ENCODE data around the gene XRCC4.

Gene XRCC4

GRCh38 chr5:83097689-83098231 is 20.4 kb downstream of the XRCC4 start:
- no peak overlapping the region for H3K4me3 ChIP-seq (ENCODE audit: low read length)
- no peaks in the 10 kb centered on the region for H3K36me3 ChIP-seq (ENCODE audit: control insufficient read depth, insufficient read depth, low read length, severe bottlenecking)
- DNase-seq (ENCODE audit: low read depth) = no peak
- H3K27me3 ChIP-seq (replicated peaks; ENCODE audit: control insufficient read depth, insufficient read depth, low read length) = no peaks in the 10 kb centered on the region
- no peak overlapping the region for H3K9ac ChIP-seq (ENCODE audit: low read length)
- H3K4me1 ChIP-seq (ENCODE audit: control insufficient read depth, insufficient read depth, low read length) = peaks cover 31% of the 10 kb centered on the region
- peaks cover 13% of the 10 kb centered on the region for H3K9me3 ChIP-seq (ENCODE audit: control insufficient read depth, low read length)

GRCh38 chr5:83099001-83099400 is 21.7 kb downstream of the XRCC4 start:
- DNase-seq (ENCODE audit: low read depth) = no peak
- Histone ChIP-seq H3K9ac (ENCODE audit: low read length) (no peak overlapping the region), H3K9me3 (ENCODE audit: control insufficient read depth, low read length) (peaks cover under 1% of the 10 kb centered on the region), H3K36me3 (ENCODE audit: control insufficient read depth, insufficient read depth, low read length, severe bottlenecking) (no peaks in the 10 kb centered on the region), H3K27me3 (replicated peaks; ENCODE audit: control insufficient read depth, insufficient read depth, low read length) (no peaks in the 10 kb centered on the region), H3K4me1 (ENCODE audit: control insufficient read depth, insufficient read depth, low read length) (peaks cover 31% of the 10 kb centered on the region), H3K4me3 (ENCODE audit: low read length) (no peak overlapping the region)

GRCh38 chr5:83099445-83099844 is 22.1 kb downstream of the XRCC4 start:
- no peak for DNase-seq (ENCODE audit: low read depth)
- Histone ChIP-seq H3K4me3 (ENCODE audit: low read length) (no peak overlapping the region), H3K4me1 (ENCODE audit: control insufficient read depth, insufficient read depth, low read length) (peaks cover 31% of the 10 kb centered on the region), H3K36me3 (ENCODE audit: control insufficient read depth, insufficient read depth, low read length, severe bottlenecking) (no peaks in the 10 kb centered on the region), H3K27me3 (replicated peaks; ENCODE audit: control insufficient read depth, insufficient read depth, low read length) (no peaks in the 10 kb centered on the region), H3K9me3 (ENCODE audit: control insufficient read depth, low read length) (no peaks in the 10 kb centered on the region), H3K9ac (ENCODE audit: low read length) (no peak overlapping the region)

GRCh38 chr5:83101514-83101913 is 24.2 kb downstream of the XRCC4 start:
- Histone ChIP-seq H3K4me1 (ENCODE audit: control insufficient read depth, insufficient read depth, low read length) (peaks cover 21% of the 10 kb centered on the region), H3K36me3 (ENCODE audit: control insufficient read depth, insufficient read depth, low read length, severe bottlenecking) (no peaks in the 10 kb centered on the region), H3K4me3 (ENCODE audit: low read length) (no peak overlapping the region), H3K9me3 (ENCODE audit: control insufficient read depth, low read length) (no peaks in the 10 kb centered on the region), H3K9ac (ENCODE audit: low read length) (no peak overlapping the region), H3K27me3 (replicated peaks; ENCODE audit: control insufficient read depth, insufficient read depth, low read length) (no peaks in the 10 kb centered on the region)
- no peak for DNase-seq (ENCODE audit: low read depth)

- no peak for DNase-seq (ENCODE audit: low read depth)
Measured at GRCh38 chr5:83102364-83102980, 25.1 kb downstream of the XRCC4 start.

GRCh38 chr5:83104021-83104420 is 26.7 kb downstream of the XRCC4 start:
- Histone ChIP-seq H3K4me3 (ENCODE audit: low read length) (no peak overlapping the region), H3K27me3 (replicated peaks; ENCODE audit: control insufficient read depth, insufficient read depth, low read length) (no peaks in the 10 kb centered on the region), H3K36me3 (ENCODE audit: control insufficient read depth, insufficient read depth, low read length, severe bottlenecking) (no peaks in the 10 kb centered on the region), H3K9me3 (ENCODE audit: control insufficient read depth, low read length) (no peaks in the 10 kb centered on the region), H3K9ac (ENCODE audit: low read length) (no peak overlapping the region), H3K4me1 (ENCODE audit: control insufficient read depth, insufficient read depth, low read length) (no peaks in the 10 kb centered on the region)
- no peak for DNase-seq (ENCODE audit: low read depth)

More at GRCh38 chr5:83102364-83102980, 25.1 kb downstream of the XRCC4 start:
- H3K4me1 ChIP-seq (ENCODE audit: control insufficient read depth, insufficient read depth, low read length) = peaks cover 11% of the 10 kb centered on the region
- H3K27me3 ChIP-seq (replicated peaks; ENCODE audit: control insufficient read depth, insufficient read depth, low read length) = no peaks in the 10 kb centered on the region
- H3K9ac ChIP-seq (ENCODE audit: low read length) = no peak overlapping the region
- H3K9me3 ChIP-seq (ENCODE audit: control insufficient read depth, low read length) = no peaks in the 10 kb centered on the region
- no peaks in the 10 kb centered on the region for H3K36me3 ChIP-seq (ENCODE audit: control insufficient read depth, insufficient read depth, low read length, severe bottlenecking)
- H3K4me3 ChIP-seq (ENCODE audit: low read length) = no peak overlapping the region

DNA sequence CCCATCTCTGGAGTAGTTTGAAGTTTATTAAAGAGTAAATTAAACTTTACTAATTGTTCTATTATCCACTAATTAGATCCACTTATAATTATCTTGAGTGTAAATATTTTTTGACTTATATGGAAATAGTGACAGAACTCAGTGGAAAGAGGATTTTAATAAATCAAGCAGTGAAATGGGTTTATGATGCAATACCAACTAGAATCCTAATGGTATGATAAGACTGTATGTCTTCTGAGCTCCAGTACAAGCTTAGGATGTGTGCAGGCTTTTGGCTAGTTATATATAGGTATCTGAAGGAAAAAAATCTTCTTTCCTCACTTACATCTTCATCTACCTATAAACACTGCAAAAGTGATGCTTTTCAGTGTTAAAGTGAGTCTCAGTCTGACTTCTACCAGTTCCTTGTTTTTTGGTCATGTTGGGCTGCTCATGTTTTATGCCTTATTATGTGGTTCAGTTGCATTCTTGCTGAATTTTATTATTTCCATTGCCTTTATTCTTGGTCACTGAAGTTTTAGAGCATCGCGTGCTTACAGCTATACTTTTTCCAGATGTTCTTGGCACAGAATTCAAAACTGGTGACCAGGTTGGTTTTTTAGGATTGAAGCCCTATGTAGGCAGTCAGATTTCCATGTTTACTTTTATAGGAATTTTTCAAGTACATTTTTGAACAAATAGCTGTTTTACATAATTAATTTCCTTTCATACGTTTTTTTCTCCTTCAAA is 30.5 kb downstream of the XRCC4 start:
- no peak overlapping the region for H3K4me3 ChIP-seq (ENCODE audit: low read length)
- DNase-seq (ENCODE audit: low read depth) = no peak

GRCh38 chr5:83109380-83109779 is 32.0 kb downstream of the XRCC4 start:
- Histone ChIP-seq H3K27me3 (replicated peaks; ENCODE audit: control insufficient read depth, insufficient read depth, low read length) (no peaks in the 10 kb centered on the region), H3K9ac (ENCODE audit: low read length) (no peak overlapping the region), H3K4me3 (ENCODE audit: low read length) (no peak overlapping the region), H3K36me3 (ENCODE audit: control insufficient read depth, insufficient read depth, low read length, severe bottlenecking) (no peaks in the 10 kb centered on the region), H3K4me1 (ENCODE audit: control insufficient read depth, insufficient read depth, low read length) (no peaks in the 10 kb centered on the region), H3K9me3 (ENCODE audit: control insufficient read depth, low read length) (peaks cover 3% of the 10 kb centered on the region)
- no peak for DNase-seq (ENCODE audit: low read depth)

More for the DNA sequence above, 30.5 kb downstream of the XRCC4 start:
- no peaks in the 10 kb centered on the region for H3K4me1 ChIP-seq (ENCODE audit: control insufficient read depth, insufficient read depth, low read length)
- H3K9ac ChIP-seq (ENCODE audit: low read length) = no peak overlapping the region
- no peaks in the 10 kb centered on the region for H3K27me3 ChIP-seq (replicated peaks; ENCODE audit: control insufficient read depth, insufficient read depth, low read length)
- no peaks in the 10 kb centered on the region for H3K36me3 ChIP-seq (ENCODE audit: control insufficient read depth, insufficient read depth, low read length, severe bottlenecking)
- H3K9me3 ChIP-seq (ENCODE audit: control insufficient read depth, low read length) = peaks cover 3% of the 10 kb centered on the region

DNA sequence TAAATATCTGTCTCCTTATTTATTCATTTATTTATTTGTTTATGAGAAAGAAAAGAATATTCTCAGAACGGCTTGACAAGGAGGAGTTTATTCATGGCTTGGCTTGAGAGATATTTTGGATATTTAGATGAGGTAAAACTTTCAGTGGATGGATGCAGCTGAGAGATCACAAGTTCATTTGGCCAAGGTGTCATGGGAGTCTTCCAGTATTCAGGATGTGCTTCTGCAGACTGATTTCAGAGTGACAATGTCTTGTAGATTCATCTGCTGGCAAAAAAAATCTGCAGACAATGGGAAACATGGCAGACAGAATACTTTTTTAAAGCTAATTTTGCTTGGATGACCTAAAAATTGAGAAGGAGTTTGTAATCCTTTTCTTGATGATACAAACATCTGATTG is 38.5 kb downstream of the XRCC4 start:
- Histone ChIP-seq H3K36me3 (ENCODE audit: control insufficient read depth, insufficient read depth, low read length, severe bottlenecking) (no peaks in the 10 kb centered on the region), H3K27me3 (replicated peaks; ENCODE audit: control insufficient read depth, insufficient read depth, low read length) (no peaks in the 10 kb centered on the region), H3K4me1 (ENCODE audit: control insufficient read depth, insufficient read depth, low read length) (no peaks in the 10 kb centered on the region), H3K4me3 (ENCODE audit: low read length) (no peak overlapping the region), H3K9me3 (ENCODE audit: control insufficient read depth, low read length) (peaks cover 11% of the 10 kb centered on the region), H3K9ac (ENCODE audit: low read length) (no peak overlapping the region)
- no peak for DNase-seq (ENCODE audit: low read depth)

- no peak for DNase-seq (ENCODE audit: low read depth)
- H3K4me3 ChIP-seq (ENCODE audit: low read length) = no peak overlapping the region
- H3K36me3 ChIP-seq (ENCODE audit: control insufficient read depth, insufficient read depth, low read length, severe bottlenecking) = no peaks in the 10 kb centered on the region
- no peak overlapping the region for H3K9ac ChIP-seq (ENCODE audit: low read length)
- no peaks in the 10 kb centered on the region for H3K4me1 ChIP-seq (ENCODE audit: control insufficient read depth, insufficient read depth, low read length)
- H3K27me3 ChIP-seq (replicated peaks; ENCODE audit: control insufficient read depth, insufficient read depth, low read length) = no peaks in the 10 kb centered on the region
- H3K9me3 ChIP-seq (ENCODE audit: control insufficient read depth, low read length) = peaks cover 8% of the 10 kb centered on the region
Measured at GRCh38 chr5:83118471-83118870, 41.1 kb downstream of the XRCC4 start.

- no peak for DNase-seq (ENCODE audit: low read depth)
- no peak overlapping the region for H3K4me3 ChIP-seq (ENCODE audit: low read length)
- no peaks in the 10 kb centered on the region for H3K4me1 ChIP-seq (ENCODE audit: control insufficient read depth, insufficient read depth, low read length)
- peaks cover 8% of the 10 kb centered on the region for H3K9me3 ChIP-seq (ENCODE audit: control insufficient read depth, low read length)
- H3K27me3 ChIP-seq (replicated peaks; ENCODE audit: control insufficient read depth, insufficient read depth, low read length) = no peaks in the 10 kb centered on the region
- no peak overlapping the region for H3K9ac ChIP-seq (ENCODE audit: low read length)
- H3K36me3 ChIP-seq (ENCODE audit: control insufficient read depth, insufficient read depth, low read length, severe bottlenecking) = no peaks in the 10 kb centered on the region
Measured at GRCh38 chr5:83118976-83119375, 41.6 kb downstream of the XRCC4 start.
